ENCODE measurements around the gene TNNC2. TPM values are rescaled to one million over a fixed set of nuclear protein-coding genes. Genes with fewer than 3 reads are reported as not detected.

Gene TNNC2
- total and polyA plus RNA-seq, 2 donors (not counting 1 experiment from before 2014, with no cell fraction given): 0.33 TPM; not detected in 1

- POLR2A ChIA-PET: no interaction called here
- Histone ChIP-seq H3K27me3 (replicated peaks in 1 of 4; ENCODE audit: control extremely low read depth in 1 of 4, control insufficient read depth in 3 of 4, insufficient read depth in 4 of 4, low read length in 3 of 4) (no peaks in the 10 kb centered on the region), H3K9me3 (ENCODE audit: control extremely low read depth in 1 of 3, control insufficient read depth in 2 of 3, insufficient read depth in 1 of 3, low read length in 2 of 3) (no peaks in the 10 kb centered on the region), H3K27ac (ENCODE audit: low read length in 2 of 2) (no peak overlapping the region), H3K4me1 (ENCODE audit: control insufficient read depth in 2 of 2, insufficient read depth in 2 of 2, low read length in 2 of 2) (peaks cover 14 to 21% of the 10 kb centered on the region in 2 donors), H2AFZ (ENCODE audit: insufficient read depth, low read depth, low read length, poor library complexity, severe bottlenecking) (no peak overlapping the region), H3K4me3 (ENCODE audit: control extremely low read depth in 1 of 5, extremely low read depth in 1 of 5, insufficient read depth in 1 of 5, low read depth in 2 of 5, low read length in 4 of 5) (no peak overlapping the region), H3K36me3 (replicated peaks in 1 of 2; ENCODE audit: control extremely low read depth in 1 of 2, control insufficient read depth in 1 of 2, extremely low read depth in 1 of 2, insufficient read depth in 2 of 2, low read length in 1 of 2) (peaks cover 13 to 57% of the 10 kb centered on the region in 2 experiments), H3K4me2 (replicated peaks; ENCODE audit: low read depth, low read length, poor library complexity, severe bottlenecking) (no peak overlapping the region), H4K20me1 (ENCODE audit: control insufficient read depth, insufficient read depth, low read length, poor library complexity, severe bottlenecking) (no peaks in the 10 kb centered on the region), H3K9ac (ENCODE audit: low read length) (no peak overlapping the region), H3K79me2 (ENCODE audit: control insufficient read depth, insufficient read depth, low read length) (no peaks in the 10 kb centered on the region)
- Mint-ChIP-seq H3K27me3 (no peaks in the 10 kb centered on the region), H3K4me1 (peaks cover 18% of the 10 kb centered on the region), H3K27ac (no peak overlapping the region), H3K4me3 (no peak overlapping the region), H3K9me3 (ENCODE audit: insufficient read depth) (no peaks in the 10 kb centered on the region)
- 97% methylated on average over 13 of the region's 14 CpGs for WGBS (ENCODE audit: insufficient coverage)
- CTCF ChIA-PET: no interaction called here
- DNase-seq (no peak), ATAC-seq (ENCODE audit: low read depth) (no peak)
- intact Hi-C loops (cut with micrococcal nuclease): no loop called here
- TF ChIP-seq CTCF (IDR thresholded peaks at IDR 0.05) (no peak), EZH2 (IDR thresholded peaks at IDR 0.05; ENCODE audit: borderline replicate concordance, insufficient read depth, low read depth, low read length, poor library complexity, severe bottlenecking) (no peak)
Measured at GRCh38 chr20:45843506-45843905, 16.4 kb upstream of the TNNC2 start.

- Mint-ChIP-seq H3K27me3 (no peaks in the 10 kb centered on the region), H3K4me3 (peak overlapping the region; percentile 33), H3K27ac (peak overlapping the region; percentile 79), H3K9me3 (ENCODE audit: insufficient read depth) (no peaks in the 10 kb centered on the region), H3K4me1 (peaks cover 18% of the 10 kb centered on the region)
- Histone ChIP-seq H3K27me3 (replicated peaks in 1 of 4; ENCODE audit: control extremely low read depth in 1 of 4, control insufficient read depth in 3 of 4, insufficient read depth in 4 of 4, low read length in 3 of 4) (no peaks in the 10 kb centered on the region), H3K36me3 (replicated peaks in 1 of 2; ENCODE audit: control extremely low read depth in 1 of 2, control insufficient read depth in 1 of 2, extremely low read depth in 1 of 2, insufficient read depth in 2 of 2, low read length in 1 of 2) (peaks cover 13 to 50% of the 10 kb centered on the region in 2 experiments), H2AFZ (ENCODE audit: insufficient read depth, low read depth, low read length, poor library complexity, severe bottlenecking) (peak overlapping the region; percentile 48), H3K9me3 (ENCODE audit: control extremely low read depth in 1 of 3, control insufficient read depth in 2 of 3, insufficient read depth in 1 of 3, low read length in 2 of 3) (no peaks in the 10 kb centered on the region), H3K27ac (ENCODE audit: low read length in 2 of 2) (peak overlapping the region; percentile 21 to 79), H3K4me2 (replicated peaks; ENCODE audit: low read depth, low read length, poor library complexity, severe bottlenecking) (peak overlapping the region; percentile 60), H3K4me1 (ENCODE audit: control insufficient read depth in 2 of 2, insufficient read depth in 2 of 2, low read length in 2 of 2) (peaks cover 14 to 21% of the 10 kb centered on the region in 2 donors), H3K9ac (ENCODE audit: low read length) (peak overlapping the region; percentile 14), H4K20me1 (ENCODE audit: control insufficient read depth, insufficient read depth, low read length, poor library complexity, severe bottlenecking) (no peaks in the 10 kb centered on the region), H3K4me3 (ENCODE audit: control extremely low read depth in 1 of 5, extremely low read depth in 1 of 5, insufficient read depth in 1 of 5, low read depth in 2 of 5, low read length in 4 of 5) (peak overlapping the region in 1 of 5 experiments; percentile 20), H3K79me2 (ENCODE audit: control insufficient read depth, insufficient read depth, low read length) (no peaks in the 10 kb centered on the region)
- CTCF ChIA-PET: interaction anchor here (0.9 to 1.7 kb wide), 7 partner anchors 9 to 128 kb away, joined by 3 to 5 read pairs (median 4); partner anchors contain the start of gene ZSWIM1
- DNase-seq (peak; percentile 73), ATAC-seq (ENCODE audit: low read depth) (peak; percentile 96)
- 0% methylated on average over 4 of the region's 5 CpGs for WGBS (ENCODE audit: insufficient coverage)
- POLR2A ChIA-PET: interaction anchor here (0.6 to 1.6 kb wide), 4 partner anchors 9 to 93 kb away, joined by 3 to 5 read pairs (median 4); partner anchors contain the start of genes ACOT8, SNX21 and ZSWIM3
- intact Hi-C loops (cut with micrococcal nuclease): no loop called here
- no peak for TF ChIP-seq EZH2 (IDR thresholded peaks at IDR 0.05; ENCODE audit: borderline replicate concordance, insufficient read depth, low read depth, low read length, poor library complexity, severe bottlenecking)
- TF ChIP-seq CTCF (IDR thresholded peaks at IDR 0.05): no peak
Measured at GRCh38 chr20:45842169-45842812, 15.2 kb upstream of the TNNC2 start.

All from B cell (primary cell).